ENCODE measurements around the gene PRB2.
"Not testable (repeated sequence)": the region's sequence is repeated elsewhere in the genome, so short reads cannot be mapped to it uniquely, and the experiment has no call there.

The PRB2 gene

GRCh38 chr12:11395467-11395866 is at the start of gene PRB2:
TSS of gene PRB2 (minus strand) at chr12:11395567. CDS start at chr12:11395529, 38 bp downstream.
- not testable (repeated sequence) for DNase-seq (ENCODE audit: low read depth)

DNA sequence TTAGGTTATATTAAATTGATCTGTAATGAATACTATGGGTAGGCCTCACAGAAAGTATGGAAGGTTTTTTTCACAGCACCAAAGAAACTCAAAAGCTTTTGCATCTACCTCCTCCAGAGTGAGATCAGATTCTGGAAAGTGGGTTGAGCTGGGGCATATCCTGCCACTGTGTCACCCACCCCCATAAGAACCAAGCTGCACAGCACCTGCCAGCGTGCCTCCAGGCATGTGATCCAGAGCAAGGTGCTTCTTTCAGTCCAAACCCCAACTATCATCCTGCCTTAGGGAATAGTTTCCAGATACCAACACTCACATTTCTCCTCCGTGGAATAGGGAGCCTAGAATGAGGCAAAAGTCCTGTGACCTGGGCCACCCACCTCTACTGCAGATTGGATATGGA is 42.6 kb upstream of the PRB2 start:
- DNase-seq (ENCODE audit: low read depth), result no peak

- DNase-seq (ENCODE audit: low read depth), result no peak
Measured at GRCh38 chr12:11433664-11434063, 38.3 kb upstream of the PRB2 start.

GRCh38 chr12:11431486-11431885 is 36.1 kb upstream of the PRB2 start:
- no peak for DNase-seq (ENCODE audit: low read depth)

- DNase-seq (ENCODE audit: low read depth), result no peak
Measured at GRCh38 chr12:11427341-11427740, 32.0 kb upstream of the PRB2 start.

- DNase-seq (ENCODE audit: low read depth), result no peak
Measured at GRCh38 chr12:11412731-11413130, 17.4 kb upstream of the PRB2 start.

DNA sequence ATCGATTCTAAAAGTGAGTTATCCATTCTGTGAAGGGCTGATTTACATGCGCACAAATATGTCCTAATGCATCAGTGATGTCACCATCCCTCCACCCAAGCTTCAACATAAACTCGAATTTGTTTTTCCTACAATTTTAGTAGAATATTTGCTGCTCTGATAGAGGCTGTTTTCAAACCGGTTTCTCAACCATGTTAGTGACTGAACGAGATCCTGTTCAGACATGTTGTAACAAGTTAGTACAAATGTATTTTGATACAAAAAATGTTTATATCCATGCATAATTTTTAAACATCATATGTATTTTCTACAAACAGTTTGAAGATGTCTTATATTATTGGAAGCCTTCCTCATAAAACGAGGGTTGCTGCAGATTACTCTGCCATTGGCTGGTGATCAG is 12.7 kb upstream of the PRB2 start:
- DNase-seq (ENCODE audit: low read depth), result no peak

GRCh38 chr12:11397366-11397765 is 2.0 kb upstream of the PRB2 start:
- DNase-seq (ENCODE audit: low read depth), result no peak

DNA sequence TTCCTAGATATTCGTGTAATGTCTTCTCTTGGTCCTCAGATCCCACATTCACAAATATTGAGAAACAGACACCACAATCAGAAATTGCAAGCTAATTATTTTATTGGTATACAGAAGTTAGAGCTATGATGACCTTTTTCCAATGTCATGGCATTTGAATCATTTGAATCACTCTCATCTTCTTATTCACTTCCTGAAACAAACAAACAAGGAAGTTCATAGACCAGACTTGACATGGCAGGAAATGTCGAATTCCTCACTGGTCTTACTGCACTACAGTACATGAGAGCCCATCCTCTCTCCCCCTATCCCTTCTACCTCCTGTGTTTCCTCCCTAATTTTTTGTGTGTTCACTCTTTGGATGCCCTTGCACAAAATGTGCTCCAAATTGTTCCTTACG is 3.9 kb downstream of the PRB2 start:
- not testable (repeated sequence) for DNase-seq (ENCODE audit: low read depth)

DNA sequence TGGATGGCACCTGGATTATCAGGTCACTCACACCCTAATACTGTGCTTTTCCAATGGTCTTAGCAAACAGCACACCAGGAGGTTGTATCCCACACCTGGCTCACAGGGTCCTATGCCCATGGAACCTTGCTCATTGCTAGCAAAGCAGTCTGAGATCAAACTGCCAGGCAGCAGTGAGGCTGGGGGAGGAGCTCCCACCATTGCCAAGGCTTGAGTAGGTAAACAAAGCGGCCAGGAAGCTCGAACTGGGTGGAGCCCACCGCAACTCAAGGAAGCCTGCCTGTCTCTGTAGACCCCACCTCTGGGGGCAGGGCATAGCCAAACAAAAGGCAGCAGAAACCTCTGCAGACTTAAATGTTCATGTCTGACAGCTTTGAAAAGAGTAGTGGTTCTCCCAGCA is 17.9 kb downstream of the PRB2 start:
- not testable (repeated sequence) for DNase-seq (ENCODE audit: low read depth)

GRCh38 chr12:11361151-11361550 is 34.2 kb downstream of the PRB2 start:
- no peak for DNase-seq (ENCODE audit: low read depth)

- peak; percentile 46 for DNase-seq (ENCODE audit: low read depth)
Measured at GRCh38 chr12:11360205-11360883, 35.0 kb downstream of the PRB2 start.

DNA sequence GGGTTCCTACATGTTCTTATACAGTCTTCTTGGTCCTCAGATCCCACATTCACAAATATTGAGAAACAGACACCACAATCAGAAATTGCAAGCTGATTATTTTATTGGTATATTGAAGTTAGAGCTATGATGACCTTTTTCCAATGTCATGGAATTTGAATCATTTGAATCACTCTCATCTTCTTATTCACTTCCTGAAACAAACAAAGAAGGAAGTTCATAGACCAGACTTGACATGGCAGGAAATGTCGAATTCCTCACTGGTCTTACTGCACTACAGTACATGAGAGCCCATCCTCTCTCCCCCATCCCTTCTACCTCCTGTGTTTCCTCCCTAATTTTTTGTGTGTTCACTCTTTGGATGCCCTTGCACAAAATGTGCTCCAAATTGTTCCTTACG is 43.6 kb downstream of the PRB2 start:
- DNase-seq (ENCODE audit: low read depth), result not testable (repeated sequence)

GRCh38 chr12:11348439-11348838 is 46.9 kb downstream of the PRB2 start:
- DNase-seq (ENCODE audit: low read depth), result no peak

DNA sequence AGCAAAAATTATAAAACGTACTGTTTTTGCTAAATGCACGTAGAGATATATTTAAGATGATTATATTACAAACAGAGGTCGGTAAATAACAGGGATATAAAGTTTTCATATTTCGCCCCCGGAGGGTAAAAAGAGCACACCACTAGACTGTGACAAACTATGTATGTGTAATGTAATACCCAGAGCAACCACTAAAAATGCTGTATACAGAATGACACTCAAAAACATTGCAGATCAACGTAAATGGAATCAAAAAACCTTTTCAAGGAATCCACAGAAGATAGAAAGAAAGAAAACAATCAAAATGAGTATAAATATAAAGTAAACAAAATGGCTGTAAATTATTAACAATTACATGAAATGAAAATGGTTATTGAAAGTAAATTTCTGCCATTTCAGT is 47.6 kb downstream of the PRB2 start:
- no peak for DNase-seq (ENCODE audit: low read depth)

- DNase-seq (ENCODE audit: low read depth), result no peak
Measured at GRCh38 chr12:11344500-11344899, 50.9 kb downstream of the PRB2 start.

Data from non-pigmented ciliary epithelial cell (primary cell).